Measurements from ENCODE around the gene EEF2KMT. TPM values are rescaled to one million over a fixed set of nuclear protein-coding genes. Genes with fewer than 3 reads are reported as not detected.
"Not testable (repeated sequence)": the region's sequence is repeated elsewhere in the genome, so short reads cannot be mapped to it uniquely, and the experiment has no call there.

The EEF2KMT gene
- total RNA-seq: 12.3 and 16.6 TPM in 2 replicates

GRCh38 chr16:5097470-5098220 lies at the start of gene EEF2KMT:
TSS of gene EEF2KMT (minus strand) at chr16:5097795. CDS start at chr16:5097739, 56 bp downstream.
- H3K27me3 ChIP-seq (ENCODE audit: control insufficient read depth, insufficient read depth, low read length); H3K36me3 ChIP-seq (ENCODE audit: control insufficient read depth, insufficient read depth, low read length); FAIRE-seq: not testable (repeated sequence)
- peak; percentile 97 for DNase-seq (ENCODE audit: low read depth)
- peak within 1 kb of the TSS; percentile 66 for H3K4me3 ChIP-seq (ENCODE audit: low read depth, low read length)

GRCh38 chr16:5144621-5144956 lies 47.0 kb upstream of the EEF2KMT start:
- H3K36me3 ChIP-seq (ENCODE audit: control insufficient read depth, insufficient read depth, low read length); H3K27me3 ChIP-seq (ENCODE audit: control insufficient read depth, insufficient read depth, low read length); FAIRE-seq; H3K4me3 ChIP-seq (ENCODE audit: low read depth, low read length); DNase-seq (ENCODE audit: low read depth): not testable (repeated sequence)

- FAIRE-seq (no peak), DNase-seq (ENCODE audit: low read depth) (no peak)
- TF ChIP-seq, protein P1, sequence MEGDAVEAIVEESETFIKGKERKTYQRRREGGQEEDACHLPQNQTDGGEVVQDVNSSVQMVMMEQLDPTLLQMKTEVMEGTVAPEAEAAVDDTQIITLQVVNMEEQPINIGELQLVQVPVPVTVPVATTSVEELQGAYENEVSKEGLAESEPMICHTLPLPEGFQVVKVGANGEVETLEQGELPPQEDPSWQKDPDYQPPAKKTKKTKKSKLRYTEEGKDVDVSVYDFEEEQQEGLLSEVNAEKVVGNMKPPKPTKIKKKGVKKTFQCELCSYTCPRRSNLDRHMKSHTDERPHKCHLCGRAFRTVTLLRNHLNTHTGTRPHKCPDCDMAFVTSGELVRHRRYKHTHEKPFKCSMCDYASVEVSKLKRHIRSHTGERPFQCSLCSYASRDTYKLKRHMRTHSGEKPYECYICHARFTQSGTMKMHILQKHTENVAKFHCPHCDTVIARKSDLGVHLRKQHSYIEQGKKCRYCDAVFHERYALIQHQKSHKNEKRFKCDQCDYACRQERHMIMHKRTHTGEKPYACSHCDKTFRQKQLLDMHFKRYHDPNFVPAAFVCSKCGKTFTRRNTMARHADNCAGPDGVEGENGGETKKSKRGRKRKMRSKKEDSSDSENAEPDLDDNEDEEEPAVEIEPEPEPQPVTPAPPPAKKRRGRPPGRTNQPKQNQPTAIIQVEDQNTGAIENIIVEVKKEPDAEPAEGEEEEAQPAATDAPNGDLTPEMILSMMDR (IDR thresholded peaks at IDR 0.05; ENCODE audit: insufficient read depth, low read length, severe bottlenecking): no peak
- H3K36me3 ChIP-seq (ENCODE audit: control insufficient read depth, insufficient read depth, low read length): no peaks in the 10 kb centered on the region
- H3K4me3 ChIP-seq (ENCODE audit: low read depth, low read length): no peak overlapping the region
- H3K27me3 ChIP-seq (ENCODE audit: control insufficient read depth, insufficient read depth, low read length): no peaks in the 10 kb centered on the region
Measured at GRCh38 chr16:5143761-5144620, 46.4 kb upstream of the EEF2KMT start.

- H3K27me3 ChIP-seq (ENCODE audit: control insufficient read depth, insufficient read depth, low read length); H3K4me3 ChIP-seq (ENCODE audit: low read depth, low read length); DNase-seq (ENCODE audit: low read depth); FAIRE-seq; H3K36me3 ChIP-seq (ENCODE audit: control insufficient read depth, insufficient read depth, low read length): not testable (repeated sequence)
Measured at GRCh38 chr16:5140151-5140550, 42.6 kb upstream of the EEF2KMT start.

- FAIRE-seq; H3K4me3 ChIP-seq (ENCODE audit: low read depth, low read length); H3K36me3 ChIP-seq (ENCODE audit: control insufficient read depth, insufficient read depth, low read length); DNase-seq (ENCODE audit: low read depth); H3K27me3 ChIP-seq (ENCODE audit: control insufficient read depth, insufficient read depth, low read length): not testable (repeated sequence)
Measured at GRCh38 chr16:5134739-5135452, 37.3 kb upstream of the EEF2KMT start.

DNA sequence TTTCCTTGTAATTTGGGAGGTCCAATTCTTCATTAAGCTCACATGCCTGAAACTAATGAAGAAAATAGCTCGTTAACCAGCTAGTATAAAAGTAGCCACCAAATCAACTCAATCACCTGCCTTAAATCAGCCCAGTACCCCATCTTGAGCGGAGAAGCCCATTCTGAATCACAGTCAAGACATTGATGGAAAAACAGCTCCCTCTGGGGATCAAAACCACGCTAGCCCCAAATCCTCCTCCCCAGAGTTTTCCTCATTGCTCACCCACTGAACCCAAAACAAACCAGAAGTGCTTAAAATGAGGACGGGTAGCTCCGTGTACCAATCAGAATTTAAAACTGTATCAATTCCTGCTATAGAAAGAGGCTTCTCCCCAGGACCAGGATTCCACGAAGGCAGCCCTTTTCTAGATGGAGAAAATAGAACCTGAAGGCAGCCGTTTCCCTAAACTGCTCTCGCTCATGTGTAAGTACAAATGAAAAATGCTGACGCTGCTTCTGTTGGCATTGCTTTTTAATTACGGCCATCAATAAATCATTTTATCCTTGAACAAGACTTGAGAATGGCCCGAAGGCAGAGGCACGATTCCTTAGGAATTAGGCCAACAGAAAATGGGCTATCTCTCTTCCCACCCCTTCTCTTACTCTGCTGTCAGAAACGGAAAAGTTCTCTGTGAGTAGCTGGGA lies 35.5 kb upstream of the EEF2KMT start:
- not testable (repeated sequence) for H3K27me3 ChIP-seq (ENCODE audit: control insufficient read depth, insufficient read depth, low read length); H3K36me3 ChIP-seq (ENCODE audit: control insufficient read depth, insufficient read depth, low read length); H3K4me3 ChIP-seq (ENCODE audit: low read depth, low read length); DNase-seq (ENCODE audit: low read depth); FAIRE-seq

GRCh38 chr16:5131467-5132004 lies 33.9 kb upstream of the EEF2KMT start:
- FAIRE-seq; DNase-seq (ENCODE audit: low read depth); H3K4me3 ChIP-seq (ENCODE audit: low read depth, low read length); H3K27me3 ChIP-seq (ENCODE audit: control insufficient read depth, insufficient read depth, low read length); H3K36me3 ChIP-seq (ENCODE audit: control insufficient read depth, insufficient read depth, low read length): not testable (repeated sequence)

DNA sequence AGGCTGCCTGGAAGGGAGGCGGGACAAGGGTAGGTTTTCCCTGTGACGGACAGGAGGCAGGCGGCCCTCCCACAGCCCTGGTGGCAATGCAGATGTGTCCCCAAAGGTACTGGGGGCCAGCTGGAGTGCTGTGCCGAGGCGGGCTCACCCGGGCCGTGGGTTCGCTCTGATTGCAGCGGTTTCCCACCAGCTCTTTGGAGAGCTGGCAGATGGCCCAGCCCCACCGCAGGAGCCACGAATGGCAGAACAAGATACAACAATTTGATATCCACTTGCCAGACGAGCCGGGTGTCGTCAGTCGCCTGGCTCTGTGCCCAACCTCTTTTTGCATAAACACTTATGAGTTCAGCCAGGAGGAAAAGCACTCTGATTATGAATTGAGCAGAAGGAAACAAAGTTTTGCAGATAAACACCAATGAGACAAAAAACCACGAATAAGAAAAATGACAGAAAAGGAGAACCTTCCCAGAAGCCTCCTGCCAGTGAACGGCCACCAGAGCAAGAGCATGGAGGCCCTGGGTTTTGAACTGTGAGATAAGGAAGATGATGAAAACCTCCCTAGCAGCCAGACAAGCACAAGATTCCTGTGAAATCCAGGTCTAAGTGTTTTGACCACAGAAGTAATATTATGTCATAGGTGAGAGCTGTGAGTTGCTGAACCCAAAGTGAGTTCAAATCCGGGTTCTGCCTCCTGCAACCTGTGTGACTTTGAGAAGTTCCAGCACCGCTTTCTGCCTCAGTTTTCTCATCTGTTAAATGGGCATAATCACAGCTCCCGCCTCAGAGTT lies 19.9 kb upstream of the EEF2KMT start:
- DNase-seq (ENCODE audit: low read depth): peak; percentile 8
- H3K27me3 ChIP-seq (ENCODE audit: control insufficient read depth, insufficient read depth, low read length); FAIRE-seq; H3K4me3 ChIP-seq (ENCODE audit: low read depth, low read length); H3K36me3 ChIP-seq (ENCODE audit: control insufficient read depth, insufficient read depth, low read length): not testable (repeated sequence)

DNA sequence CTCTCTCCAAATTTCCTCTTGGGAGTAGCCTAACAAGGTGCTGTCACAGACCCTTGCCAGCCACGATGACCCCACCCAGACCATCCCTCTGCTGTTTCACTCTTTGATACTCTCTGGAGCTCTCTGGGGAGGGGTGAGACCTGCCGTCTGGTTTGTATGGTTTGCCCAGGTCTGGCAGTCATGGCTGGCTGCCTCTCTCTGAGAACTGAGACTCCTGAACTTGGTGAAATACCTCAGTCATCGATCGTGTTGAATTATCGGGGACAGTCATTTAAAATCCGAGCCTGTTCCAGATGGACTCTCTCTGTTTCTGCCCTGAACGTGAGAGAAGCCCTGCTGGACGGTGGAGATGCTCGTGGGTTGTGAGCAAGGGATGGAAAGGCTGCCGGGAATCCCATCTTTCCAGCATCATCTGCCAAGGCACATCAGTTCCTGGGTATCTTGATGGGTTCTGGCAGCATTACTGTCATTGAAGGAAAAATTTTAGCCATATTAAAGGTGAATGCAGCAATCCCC lies 19.2 kb upstream of the EEF2KMT start:
- H3K4me3 ChIP-seq (ENCODE audit: low read depth, low read length); H3K27me3 ChIP-seq (ENCODE audit: control insufficient read depth, insufficient read depth, low read length); H3K36me3 ChIP-seq (ENCODE audit: control insufficient read depth, insufficient read depth, low read length); DNase-seq (ENCODE audit: low read depth); FAIRE-seq: not testable (repeated sequence)

DNA sequence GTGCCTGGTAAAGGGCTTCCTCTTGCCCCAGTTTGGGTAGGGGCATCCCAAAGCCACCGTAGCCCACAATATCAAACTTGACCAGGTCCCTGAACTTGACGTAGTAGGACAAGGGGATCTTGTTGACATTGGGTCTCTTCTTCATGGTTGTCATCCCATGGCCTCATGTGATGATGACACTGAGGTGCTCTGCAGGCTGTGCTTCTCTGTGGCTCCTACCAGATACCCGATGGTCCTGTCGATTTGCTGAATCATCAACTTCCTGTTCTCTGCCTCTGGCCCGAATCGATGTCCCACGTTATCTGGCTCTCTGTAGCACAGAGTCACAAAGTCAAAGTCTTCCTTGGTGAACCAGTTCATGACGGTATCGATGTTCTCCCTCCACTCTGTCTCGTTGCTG lies 13.3 kb upstream of the EEF2KMT start:
- not testable (repeated sequence) for H3K27me3 ChIP-seq (ENCODE audit: control insufficient read depth, insufficient read depth, low read length); H3K36me3 ChIP-seq (ENCODE audit: control insufficient read depth, insufficient read depth, low read length); FAIRE-seq; H3K4me3 ChIP-seq (ENCODE audit: low read depth, low read length); DNase-seq (ENCODE audit: low read depth)

Data from bronchial epithelial cell (primary cell).